NCI-H1436 treated with DMSO at 0.1 percent for 48 hours (cell line): Measurements from ENCODE around the gene CNTN1.
A peak's percentile ranks its signal among the peaks of the same experiment; 100 is the strongest.

Experiments used
- DNase-seq: peaks from one replicate; lab custom pipeline; 2025; lab: John Stamatoyannopoulos, UW

Gene CNTN1

GRCh38 chr12:40691913-40692764 lies at the start of gene CNTN1:
Gene CNTN1 (plus strand): TSS chr12:40692439.
- peak; percentile 41 for DNase-seq

- DNase-seq, result no peak
Measured at GRCh38 chr12:40643506-40643905, 48.7 kb upstream of the CNTN1 start.

GRCh38 chr12:40643976-40644375 lies 48.3 kb upstream of the CNTN1 start:
- DNase-seq, result no peak

- DNase-seq, result no peak
Measured at GRCh38 chr12:40644708-40645107, 47.5 kb upstream of the CNTN1 start.

- no peak for DNase-seq
Measured at GRCh38 chr12:40645361-40645760, 46.9 kb upstream of the CNTN1 start.

- no peak for DNase-seq
Measured at GRCh38 chr12:40646456-40646855, 45.8 kb upstream of the CNTN1 start.

GRCh38 chr12:40646911-40647310 lies 45.3 kb upstream of the CNTN1 start:
- DNase-seq, result no peak

GRCh38 chr12:40647651-40648050 lies 44.6 kb upstream of the CNTN1 start:
- no peak for DNase-seq

- DNase-seq, result no peak
Measured at GRCh38 chr12:40648519-40648918, 43.7 kb upstream of the CNTN1 start.

- DNase-seq, result no peak
Measured at GRCh38 chr12:40650038-40650704, 42.1 kb upstream of the CNTN1 start.

GRCh38 chr12:40655451-40655850 lies 36.8 kb upstream of the CNTN1 start:
- DNase-seq, result no peak

GRCh38 chr12:40662366-40662765 lies 29.9 kb upstream of the CNTN1 start:
- no peak for DNase-seq

GRCh38 chr12:40663781-40664180 lies 28.5 kb upstream of the CNTN1 start:
- DNase-seq, result no peak

GRCh38 chr12:40668099-40668529 lies 24.1 kb upstream of the CNTN1 start:
- no peak for DNase-seq

- DNase-seq, result no peak
Measured at GRCh38 chr12:40672741-40673271, 19.4 kb upstream of the CNTN1 start.

GRCh38 chr12:40681148-40681547 lies 11.1 kb upstream of the CNTN1 start:
- no peak for DNase-seq

- no peak for DNase-seq
Measured at GRCh38 chr12:40684986-40685385, 7.3 kb upstream of the CNTN1 start.

GRCh38 chr12:40688085-40688725 lies 4.0 kb upstream of the CNTN1 start:
- DNase-seq, result no peak

GRCh38 chr12:40689576-40689975 lies 2.7 kb upstream of the CNTN1 start:
- DNase-seq, result no peak

- DNase-seq, result no peak
Measured at GRCh38 chr12:40692765-40693206, 547 bp downstream of the CNTN1 start.

GRCh38 chr12:40693207-40693821 lies 1.1 kb downstream of the CNTN1 start:
- no peak for DNase-seq
